ENCODE results near the gene COX19. TPM values are rescaled to one million over a fixed set of nuclear protein-coding genes. Genes with fewer than 3 reads are reported as not detected.

Gene COX19
- total RNA-seq, 6 experiments from 2014 or later: 5.6 to 7.6 (median 6.5) TPM

DNA sequence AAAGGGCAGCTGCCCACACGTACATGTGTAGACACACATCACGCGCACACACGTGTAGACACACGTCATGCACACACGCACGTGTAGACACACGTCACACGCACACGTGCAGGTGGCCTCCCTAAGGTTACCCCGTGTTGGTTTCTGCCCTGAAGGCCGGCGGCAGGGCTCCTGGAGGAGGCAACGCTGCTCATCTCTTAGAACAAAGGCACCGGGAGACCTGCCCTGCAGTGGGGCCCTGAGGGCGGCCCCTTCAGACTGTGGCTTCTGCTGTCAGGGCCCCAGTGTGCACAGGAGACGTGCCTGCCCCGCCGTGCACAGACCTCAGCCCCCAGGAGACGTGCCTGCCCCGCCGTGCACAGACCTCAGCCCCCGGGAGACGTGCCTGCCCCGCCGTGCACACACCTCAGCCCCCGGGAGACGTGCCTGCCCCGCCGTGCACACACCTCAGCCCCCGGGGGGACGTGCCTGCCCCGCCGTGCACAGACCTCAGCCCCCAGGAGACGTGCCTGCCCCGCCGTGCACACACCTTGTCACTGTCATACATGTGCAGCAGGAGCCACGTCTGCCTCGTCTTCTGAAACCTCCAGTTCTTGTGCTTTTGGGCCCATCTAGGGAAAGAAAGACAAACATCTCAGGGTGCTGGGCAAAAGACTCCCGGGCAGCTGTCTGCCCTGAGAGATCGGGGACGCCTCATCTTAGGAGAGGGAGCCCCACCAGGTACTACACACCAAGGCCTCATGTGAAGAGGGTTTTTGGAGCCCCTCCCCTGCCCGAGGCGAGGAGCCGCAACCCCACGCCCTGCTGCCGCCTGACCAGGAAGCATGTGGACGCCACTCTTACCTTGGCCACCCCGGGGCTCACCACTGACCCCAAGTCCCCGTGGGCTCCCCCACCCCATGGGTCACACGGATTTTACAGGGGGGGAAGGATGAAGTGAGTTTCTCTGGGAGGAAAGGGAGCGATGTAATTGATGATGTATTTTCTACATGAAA lies 24.9 kb upstream of the COX19 start:
- DNase-seq: no peak
- H3K9me3 Mint-ChIP-seq: no peaks in the 10 kb centered on the region
- H3K4me1 Mint-ChIP-seq (ENCODE audit: low read depth): no peaks in the 10 kb centered on the region
- TF ChIP-seq, protein P1, sequence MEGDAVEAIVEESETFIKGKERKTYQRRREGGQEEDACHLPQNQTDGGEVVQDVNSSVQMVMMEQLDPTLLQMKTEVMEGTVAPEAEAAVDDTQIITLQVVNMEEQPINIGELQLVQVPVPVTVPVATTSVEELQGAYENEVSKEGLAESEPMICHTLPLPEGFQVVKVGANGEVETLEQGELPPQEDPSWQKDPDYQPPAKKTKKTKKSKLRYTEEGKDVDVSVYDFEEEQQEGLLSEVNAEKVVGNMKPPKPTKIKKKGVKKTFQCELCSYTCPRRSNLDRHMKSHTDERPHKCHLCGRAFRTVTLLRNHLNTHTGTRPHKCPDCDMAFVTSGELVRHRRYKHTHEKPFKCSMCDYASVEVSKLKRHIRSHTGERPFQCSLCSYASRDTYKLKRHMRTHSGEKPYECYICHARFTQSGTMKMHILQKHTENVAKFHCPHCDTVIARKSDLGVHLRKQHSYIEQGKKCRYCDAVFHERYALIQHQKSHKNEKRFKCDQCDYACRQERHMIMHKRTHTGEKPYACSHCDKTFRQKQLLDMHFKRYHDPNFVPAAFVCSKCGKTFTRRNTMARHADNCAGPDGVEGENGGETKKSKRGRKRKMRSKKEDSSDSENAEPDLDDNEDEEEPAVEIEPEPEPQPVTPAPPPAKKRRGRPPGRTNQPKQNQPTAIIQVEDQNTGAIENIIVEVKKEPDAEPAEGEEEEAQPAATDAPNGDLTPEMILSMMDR (IDR thresholded peaks at IDR 0.05): no peak
- H3K4me3 Mint-ChIP-seq: no peak overlapping the region
- H3K27me3 Mint-ChIP-seq (ENCODE audit: insufficient read depth): no peaks in the 10 kb centered on the region
- no peaks in the 10 kb centered on the region for H3K36me3 Mint-ChIP-seq (ENCODE audit: low read depth)
- H3K27ac Mint-ChIP-seq: no peak overlapping the region

DNA sequence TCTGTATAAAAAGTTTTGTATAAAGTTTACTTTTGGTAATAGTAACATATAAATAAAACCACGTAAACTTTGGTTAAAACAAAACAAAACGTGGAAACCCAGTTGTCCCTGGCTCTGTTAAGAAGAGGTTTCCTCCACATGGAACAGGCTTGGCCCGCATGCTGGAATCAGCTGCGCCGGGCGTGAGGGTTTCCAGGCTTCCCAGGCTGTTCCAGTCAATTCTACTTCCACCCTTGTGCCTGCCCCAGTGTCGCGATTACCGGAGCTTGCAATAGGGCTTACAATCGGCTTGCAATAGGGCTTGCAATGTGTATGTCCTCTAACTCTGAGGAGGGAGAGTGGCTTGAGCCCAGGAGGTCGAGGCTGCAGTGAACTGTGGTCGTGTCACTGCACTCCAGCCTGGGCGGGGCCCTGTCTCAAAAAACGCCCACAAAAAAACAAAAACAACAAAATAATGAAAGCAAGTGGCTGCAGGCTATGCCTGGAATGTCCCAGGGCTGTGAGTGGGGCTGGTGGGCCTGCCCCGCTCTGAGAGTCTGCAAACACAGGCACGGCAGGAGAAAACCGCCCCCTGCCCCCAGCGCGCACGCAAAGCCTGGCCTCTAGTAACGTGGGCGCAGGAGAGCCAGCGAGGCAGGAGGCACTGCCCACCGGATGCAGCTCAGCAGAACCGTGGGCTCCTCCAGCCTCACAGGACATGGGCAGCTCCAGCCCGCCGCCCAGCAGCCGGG lies 24.0 kb upstream of the COX19 start:
- Mint-ChIP-seq H3K27me3 (ENCODE audit: insufficient read depth) (no peaks in the 10 kb centered on the region), H3K36me3 (ENCODE audit: low read depth) (no peaks in the 10 kb centered on the region), H3K4me3 (no peak overlapping the region), H3K9me3 (no peaks in the 10 kb centered on the region), H3K4me1 (ENCODE audit: low read depth) (no peaks in the 10 kb centered on the region), H3K27ac (no peak overlapping the region)
- no peak for DNase-seq
- TF ChIP-seq, protein P1 (IDR thresholded peaks at IDR 0.05): no peak

DNA sequence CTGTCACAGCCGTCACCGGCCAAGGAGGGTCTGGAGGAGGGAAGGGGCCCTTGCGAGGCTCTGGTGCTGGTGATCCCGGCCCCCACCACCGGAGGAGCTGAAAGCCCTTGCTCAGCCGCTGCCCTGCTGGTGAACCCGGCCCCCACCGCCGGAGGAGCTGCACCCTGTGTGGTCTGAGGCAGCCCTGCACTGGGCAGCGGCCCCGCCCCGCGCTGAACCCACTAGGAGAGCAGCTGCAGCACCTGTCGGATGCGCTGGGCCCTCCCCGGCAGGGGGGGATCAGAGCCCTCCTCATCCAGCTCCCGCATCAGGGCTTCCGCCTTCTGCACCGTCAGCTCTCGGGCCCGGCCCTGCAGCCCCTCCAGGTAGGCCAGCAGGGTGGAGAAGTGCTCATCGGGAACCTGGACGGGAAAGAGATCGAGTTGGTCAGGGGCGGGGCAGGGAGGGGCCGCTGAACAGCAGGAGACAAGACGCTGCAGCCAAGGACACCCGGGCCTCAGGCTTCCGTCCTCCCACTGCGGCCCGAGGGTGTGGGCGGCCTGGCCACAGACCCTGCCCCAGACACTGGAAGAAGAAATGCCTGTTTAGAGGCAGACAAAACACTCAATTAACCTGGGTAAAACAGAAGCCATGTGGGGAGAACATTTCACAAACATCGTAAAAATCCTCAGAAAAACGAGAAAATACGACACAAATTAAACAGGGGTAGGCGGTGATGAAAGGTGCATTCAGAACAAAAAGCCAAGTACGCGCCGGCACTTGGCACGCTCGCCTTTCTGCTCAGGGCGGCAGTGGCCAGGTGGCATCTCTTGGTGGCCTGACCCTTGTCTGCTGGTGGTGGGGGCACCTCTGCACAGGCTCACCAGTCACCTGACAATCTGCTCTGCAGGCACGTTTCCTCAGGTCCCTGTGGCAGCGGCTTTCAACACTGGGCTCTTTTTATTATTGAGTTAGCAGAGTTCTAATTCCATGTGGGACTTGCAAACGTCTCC lies 22.4 kb upstream of the COX19 start:
- H3K36me3 Mint-ChIP-seq (ENCODE audit: low read depth): no peaks in the 10 kb centered on the region
- DNase-seq: no peak
- no peaks in the 10 kb centered on the region for H3K9me3 Mint-ChIP-seq
- H3K4me3 Mint-ChIP-seq: no peak overlapping the region
- TF ChIP-seq, protein P1 (IDR thresholded peaks at IDR 0.05): peak; percentile 27
- H3K27me3 Mint-ChIP-seq (ENCODE audit: insufficient read depth): peaks cover 6% of the 10 kb centered on the region; the same call in 1 of the 2 replicates
- H3K4me1 Mint-ChIP-seq (ENCODE audit: low read depth): no peaks in the 10 kb centered on the region
- no peak overlapping the region for H3K27ac Mint-ChIP-seq

DNA sequence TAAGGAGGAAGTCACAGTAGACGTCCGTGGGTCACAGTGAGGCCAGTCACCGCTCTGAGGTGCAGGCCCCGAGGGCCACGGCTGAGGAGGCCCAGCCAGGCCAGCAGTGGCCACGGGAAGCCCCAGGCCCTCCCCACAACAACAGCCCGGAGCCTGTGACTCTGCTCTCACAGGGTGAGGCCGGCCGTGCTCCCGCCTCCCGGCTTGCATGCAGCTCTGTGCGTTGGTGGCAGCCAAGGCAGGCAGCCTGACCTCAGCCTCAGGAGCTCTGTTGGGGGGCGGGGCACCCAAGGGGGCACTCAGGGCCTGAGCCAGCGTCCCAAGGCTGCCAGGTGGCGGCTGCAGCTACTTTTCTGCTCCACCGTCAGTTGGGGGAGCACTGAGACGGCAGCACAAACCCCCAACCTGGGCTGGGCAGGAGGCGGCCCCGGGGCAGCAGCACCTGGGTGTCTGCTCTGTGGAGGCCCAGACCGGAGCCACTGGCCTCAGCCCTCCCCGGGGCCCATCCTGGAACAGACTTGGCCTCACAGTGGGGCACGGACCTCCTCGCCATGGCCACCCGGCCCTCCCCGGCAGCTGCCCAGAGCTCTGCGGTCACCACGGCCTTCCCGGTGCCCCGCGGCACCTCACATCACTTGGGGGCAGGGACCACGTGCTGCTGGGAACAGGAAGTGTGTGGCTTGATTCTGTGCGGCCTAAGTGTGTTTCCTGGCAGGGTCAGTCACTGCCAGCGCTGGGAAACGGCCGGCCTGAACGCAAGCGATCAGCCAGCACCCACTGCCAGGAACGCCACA lies 20.9 kb upstream of the COX19 start:
- TF ChIP-seq, protein P1 (IDR thresholded peaks at IDR 0.05): no peak
- peaks cover 6% of the 10 kb centered on the region; the same call in 1 of the 2 replicates for H3K27me3 Mint-ChIP-seq (ENCODE audit: insufficient read depth)
- no peaks in the 10 kb centered on the region for H3K4me1 Mint-ChIP-seq (ENCODE audit: low read depth)
- H3K9me3 Mint-ChIP-seq: no peaks in the 10 kb centered on the region
- DNase-seq: no peak
- no peak overlapping the region for H3K27ac Mint-ChIP-seq
- no peak overlapping the region for H3K4me3 Mint-ChIP-seq
- H3K36me3 Mint-ChIP-seq (ENCODE audit: low read depth): no peaks in the 10 kb centered on the region
